SH-SY5Y (cell line): ENCODE data around the gene LTK.

Source experiments
- GATA2 ChIP-seq: IDR thresholded peaks from 2 replicates; pipeline ENCODE4 v1.6.1; 2011; ENCODE audit warnings: mild to moderate bottlenecking, low read depth, low read length
- GATA3 ChIP-seq: IDR thresholded peaks from 2 replicates; pipeline ENCODE4 v1.6.1; 2011; ENCODE audit warnings: low read depth, mild to moderate bottlenecking, low read length, moderate library complexity

GRCh38 chr15:41501931-41502794 is 11.5 kb downstream of the LTK start:
- TF ChIP-seq GATA3 (no peak), GATA2 (no peak)
